Lung (tissue), 16 donors: Measurements from ENCODE around the gene GAS2L3. TPM values are rescaled to one million over a fixed set of nuclear protein-coding genes. Genes with fewer than 3 reads are reported as not detected.

Experiments
- ATAC-seq: fragments of 200-7000 bp; cut with Tn5 transposase; one replicate; pipeline ENCODE4 v1.9.1; 2020; ENCODE audit warnings: moderate number of reproducible peaks; ENCODE audit not compliant: insufficient read depth, low FRiP score
- DNase-seq, 3 donors: peaks; one replicate each; pipeline ENCODE4 v3.0.0-alpha.2; 2013 to 2017
- H3K27ac ChIP-seq, 2 donors: one replicate each; pipeline ENCODE4 v1.5.1; 2013; ENCODE audit warnings: mild to moderate bottlenecking in 2 of 2, moderate library complexity in 2 of 2, control low read depth in 1 of 2, inconsistent platforms in 1 of 2, low read depth in 1 of 2, low read length in 1 of 2
- H3K27me3 ChIP-seq, 3 donors: one replicate each; pipeline ENCODE4 v1.5.1; 2013; ENCODE audit warnings: low read length in 2 of 3; ENCODE audit not compliant: control insufficient read depth in 3 of 3, insufficient read depth in 3 of 3
- H3K36me3 ChIP-seq, 4 donors: one replicate each; pipeline ENCODE4 v1.5.1; 2013; ENCODE audit warnings: low read length in 4 of 4, mild to moderate bottlenecking in 1 of 4, moderate library complexity in 1 of 4; ENCODE audit not compliant: control insufficient read depth in 4 of 4, insufficient read depth in 4 of 4
- H3K4me1 ChIP-seq, 5 donors: one replicate each; pipeline ENCODE4 v1.5.1; 2013; ENCODE audit warnings: low read length in 5 of 5, mild to moderate bottlenecking in 2 of 5, moderate library complexity in 1 of 5; ENCODE audit not compliant: control insufficient read depth in 5 of 5, insufficient read depth in 5 of 5
- H3K4me3 ChIP-seq: one replicate; pipeline ENCODE4 v1.5.1; 2013; ENCODE audit warnings: mild to moderate bottlenecking, control low read depth, moderate library complexity
- H3K9ac ChIP-seq, 2 donors: one replicate each; pipeline ENCODE4 v1.5.1; 2013; ENCODE audit warnings: low read length in 2 of 2, control low read depth in 1 of 2; ENCODE audit not compliant: insufficient read depth in 1 of 2
- H3K9me3 ChIP-seq, 4 donors: one replicate each; pipeline ENCODE4 v1.5.1; 2013; ENCODE audit warnings: low read length in 3 of 4, mild to moderate bottlenecking in 1 of 4, moderate library complexity in 1 of 4; ENCODE audit not compliant: control insufficient read depth in 4 of 4, insufficient read depth in 3 of 4
- WGBS, 2 donors: extraction: QIAGEN DNeasy Blood & Tissue Kit; methylation state at CpG; one replicate each; pipeline ENCODE4 v1.1.7; 2013; 5-methylcytosine and 5-hydroxymethylcytosine counted together
- long read RNA-seq, 5 donors: transcript quantifications; one replicate each; lab custom pipeline, GENCODE V29; 2026
- polyA plus RNA-seq, 2 donors: library from polyadenylated mRNA; stranded (reverse); fragments of 200-250 nt; gene quantifications; one replicate each; pipeline ENCODE4 v1.2.1, GENCODE V29; 2013
- total RNA-seq, 2 donors: library from RNA; depleted of rRNA in 1 of 2; stranded (reverse); fragments of >200 nt in 1 of 2; gene quantifications; one replicate each; pipeline ENCODE4 v1.2.1, GENCODE V29; 2014 to 2021
- TF ChIP-seq, protein P1 (sequence below): IDR thresholded peaks from 2 replicates; pipeline ENCODE4 v1.5.1; 2012; ENCODE audit warnings: mild to moderate bottlenecking; ENCODE audit errors: control extremely low read depth, extremely low read depth
- donor health status: control.
- donor health status: control.
- donor health status: Bipolar disorder and iron deficiency.
- donor health status: healthy.
- donor health status: DM: yes; HTN: yes; CAD: no.

The GAS2L3 gene
- total RNA-seq (10 to 100 TPM; 10.7 to 15.6 TPM), polyA plus RNA-seq (1 to 10 TPM; 1.7 to 3.4 TPM)
- long read RNA-seq, donor 1, partial matches to known transcripts: 0 of 3 reads
- long read RNA-seq, donor 1, other reads (novel, unspliced or antisense): 0 of 3 reads
- long read RNA-seq, donor 2: 0 reads
- long read RNA-seq, donor 3, partial matches to known transcripts: 7 of 7 reads
- long read RNA-seq, donor 3, other reads (novel, unspliced or antisense): 0 of 7 reads
- long read RNA-seq, donor 4, partial matches to known transcripts: 11 of 12 reads
- long read RNA-seq, donor 4, other reads (novel, unspliced or antisense): 0 of 12 reads
- long read RNA-seq, donor 5, partial matches to known transcripts: 0 of 1 reads
- long read RNA-seq, donor 5, other reads (novel, unspliced or antisense): 0 of 1 reads

DNA sequence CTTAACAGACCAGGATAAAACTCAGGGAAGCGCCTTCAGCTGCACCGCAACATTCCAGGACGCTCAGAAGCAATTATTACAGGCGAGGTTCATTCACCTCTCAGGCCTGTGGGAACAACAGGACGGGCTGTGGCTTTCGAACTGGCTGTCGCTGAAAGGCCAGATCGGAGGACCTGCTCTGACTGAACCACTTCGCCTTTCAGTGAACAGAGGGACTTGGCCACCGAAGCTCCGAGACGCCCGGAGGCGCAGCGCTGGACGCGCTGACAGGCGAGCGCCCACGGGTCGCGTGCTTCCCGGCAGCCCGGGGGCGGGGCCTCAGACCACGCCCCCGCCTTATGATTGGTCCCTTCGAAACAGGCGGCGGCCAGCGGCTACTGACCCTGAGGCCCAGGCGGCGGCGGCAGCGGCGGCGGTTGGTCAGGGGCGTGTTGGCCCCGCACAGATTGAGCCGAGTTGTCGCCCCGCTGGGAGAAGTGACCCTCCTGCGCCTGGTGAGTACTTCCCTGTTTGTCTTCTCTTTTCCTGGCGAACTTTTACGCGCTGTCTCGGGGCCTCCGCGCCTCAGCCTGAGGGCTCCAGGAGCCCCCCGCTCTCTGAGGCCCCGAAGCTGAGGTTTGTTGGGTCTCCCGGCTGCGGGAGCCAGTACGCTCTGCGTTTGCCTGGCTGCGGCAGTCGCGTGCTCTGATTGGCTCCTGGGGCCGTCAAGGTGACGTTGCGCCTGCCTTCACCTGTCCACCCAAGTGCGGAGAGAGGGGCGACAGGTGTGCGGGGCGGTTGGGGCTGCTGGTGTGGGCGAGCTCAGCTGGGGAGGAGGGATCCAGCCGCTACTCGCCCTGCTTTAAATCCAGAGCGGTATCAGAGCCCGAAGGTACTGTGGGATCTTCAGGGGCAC, at the start of gene GAS2L3:
Gene GAS2L3 (plus strand): TSS at position 393 of the 895 bp plus-strand sequence. CDS start 21,221 bp downstream, outside the sequence.
- Histone ChIP-seq H3K9ac (peak within 1 kb of the TSS; percentile 74 to 87), H3K27ac (peak within 1 kb of the TSS; percentile 1 to 88), H3K9me3 (no peaks in the 10 kb centered on the region), H3K4me1 (peaks cover 0 to 12% (median 0%) of the 10 kb centered on the region in 5 donors), H3K36me3 (no peaks in the 10 kb centered on the region), H3K4me3 (peak within 1 kb of the TSS; percentile 78), H3K27me3 (peaks cover 0 to 15% (median 2%) of the 10 kb centered on the region in 3 donors)
- TF ChIP-seq, protein P1, sequence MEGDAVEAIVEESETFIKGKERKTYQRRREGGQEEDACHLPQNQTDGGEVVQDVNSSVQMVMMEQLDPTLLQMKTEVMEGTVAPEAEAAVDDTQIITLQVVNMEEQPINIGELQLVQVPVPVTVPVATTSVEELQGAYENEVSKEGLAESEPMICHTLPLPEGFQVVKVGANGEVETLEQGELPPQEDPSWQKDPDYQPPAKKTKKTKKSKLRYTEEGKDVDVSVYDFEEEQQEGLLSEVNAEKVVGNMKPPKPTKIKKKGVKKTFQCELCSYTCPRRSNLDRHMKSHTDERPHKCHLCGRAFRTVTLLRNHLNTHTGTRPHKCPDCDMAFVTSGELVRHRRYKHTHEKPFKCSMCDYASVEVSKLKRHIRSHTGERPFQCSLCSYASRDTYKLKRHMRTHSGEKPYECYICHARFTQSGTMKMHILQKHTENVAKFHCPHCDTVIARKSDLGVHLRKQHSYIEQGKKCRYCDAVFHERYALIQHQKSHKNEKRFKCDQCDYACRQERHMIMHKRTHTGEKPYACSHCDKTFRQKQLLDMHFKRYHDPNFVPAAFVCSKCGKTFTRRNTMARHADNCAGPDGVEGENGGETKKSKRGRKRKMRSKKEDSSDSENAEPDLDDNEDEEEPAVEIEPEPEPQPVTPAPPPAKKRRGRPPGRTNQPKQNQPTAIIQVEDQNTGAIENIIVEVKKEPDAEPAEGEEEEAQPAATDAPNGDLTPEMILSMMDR: no peak
- DNase-seq (peak; percentile 90 to 94 (median 91)), ATAC-seq (peak; percentile 99)
- WGBS, 2 donors: 1 to 2% methylated on average over 65 to 70 of the region's 70 CpGs

DNA sequence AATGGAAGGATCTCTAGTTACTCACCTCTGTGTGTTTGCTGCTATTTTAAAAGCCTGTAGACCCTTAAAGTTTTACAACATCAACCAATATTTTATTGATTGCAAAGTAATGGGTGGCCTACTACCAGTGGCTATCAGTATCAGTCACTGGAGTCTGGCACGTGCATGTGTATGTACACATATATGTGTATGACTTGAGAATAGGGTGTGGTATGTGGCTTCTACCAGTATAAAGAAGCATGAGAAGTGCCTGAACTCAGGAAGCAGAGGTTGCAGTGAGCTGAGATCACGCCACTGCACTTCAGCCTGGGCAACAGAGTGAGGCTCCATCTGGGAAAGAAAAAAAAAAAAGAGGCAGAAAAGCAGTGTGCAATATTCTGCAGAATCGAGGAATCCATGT, 45.5 kb upstream of the GAS2L3 start:
- no peak for ATAC-seq
- Histone ChIP-seq H3K4me3 (no peak overlapping the region), H3K27me3 (peaks cover 0 to 6% (median 0%) of the 10 kb centered on the region in 3 donors), H3K4me1 (no peaks in the 10 kb centered on the region), H3K36me3 (no peaks in the 10 kb centered on the region), H3K27ac (no peak overlapping the region), H3K9me3 (peaks cover 0 to 2% (median 0%) of the 10 kb centered on the region in 4 donors), H3K9ac (no peak overlapping the region)
- TF ChIP-seq, protein P1: no peak
- 66 to 73% methylated on average over 3 of the region's 3 CpGs for WGBS, 2 donors
- no peak for DNase-seq

DNA sequence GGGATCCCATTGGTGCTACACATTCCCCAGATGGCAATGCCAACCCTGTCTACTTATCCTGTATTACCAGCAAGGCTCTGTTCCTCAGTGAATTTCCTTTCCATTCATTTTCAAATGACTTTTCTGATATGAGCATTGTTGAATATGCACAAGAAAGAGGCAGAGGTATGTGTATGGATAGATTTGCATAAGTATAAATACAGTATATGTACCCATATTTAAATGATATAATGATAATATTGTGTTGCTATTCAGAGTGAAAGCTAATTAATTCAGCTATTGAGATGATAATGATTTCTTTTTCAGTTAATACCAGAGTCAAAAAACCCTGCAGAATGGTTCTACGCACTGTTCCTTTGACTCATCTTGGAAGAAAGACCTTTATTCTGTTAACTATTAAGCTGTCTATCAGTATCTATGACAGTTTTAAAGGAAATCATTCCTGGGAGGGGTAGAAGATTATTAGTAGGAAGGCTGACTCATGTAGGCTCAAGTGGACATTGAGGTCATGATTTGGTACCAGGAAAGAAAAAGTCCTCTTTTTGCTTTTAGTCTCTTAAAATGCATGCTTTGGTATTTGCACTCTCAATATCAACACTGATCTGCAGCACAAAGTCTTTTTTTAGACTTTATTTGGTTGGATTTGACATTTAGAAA, 44.9 kb upstream of the GAS2L3 start:
- no peak overlapping the region for H3K4me3 ChIP-seq
- peaks cover 0 to 2% (median 0%) of the 10 kb centered on the region in 4 donors for H3K9me3 ChIP-seq
- no peak overlapping the region for H3K27ac ChIP-seq
- H3K27me3 ChIP-seq: peaks cover 0 to 6% (median 0%) of the 10 kb centered on the region in 3 donors
- ATAC-seq (no peak), DNase-seq (no peak)
- TF ChIP-seq, protein P1: no peak
- no peak overlapping the region for H3K9ac ChIP-seq
- no peaks in the 10 kb centered on the region for H3K36me3 ChIP-seq
- no peaks in the 10 kb centered on the region for H3K4me1 ChIP-seq
- 80 to 86% methylated on average over 1 of the region's 1 CpG for WGBS, 2 donors
